GM21423 (cell line): ENCODE data around the gene MAGED1.

Source experiments
- ATAC-seq: cut with Tn5 transposase; IDR thresholded peaks from one replicate; pipeline ENCODE4 v1.9.1; 2021; ENCODE audit warnings: mild to moderate bottlenecking, moderate library complexity; ENCODE audit not compliant: unreplicated experiment

MAGED1 gene

GRCh38 chrX:51892921-51893745 is at the start of gene MAGED1:
Gene MAGED1 (plus strand): TSS chrX:51893623. CDS start chrX:51894305, 682 bp downstream.
- ATAC-seq, result peak; percentile 64

- no peak for ATAC-seq
Observed at GRCh38 chrX:51847463-51847862, 46.0 kb upstream of the MAGED1 start.

- ATAC-seq, result peak; percentile 46
Observed at GRCh38 chrX:51851507-51852085, 41.8 kb upstream of the MAGED1 start.

- no peak for ATAC-seq
Observed at GRCh38 chrX:51852096-51852495, 41.3 kb upstream of the MAGED1 start.

- ATAC-seq, result no peak
Observed at GRCh38 chrX:51852621-51853020, 40.8 kb upstream of the MAGED1 start.

GRCh38 chrX:51853251-51853650 is 40.2 kb upstream of the MAGED1 start:
- ATAC-seq, result no peak

GRCh38 chrX:51855698-51856097 is 37.7 kb upstream of the MAGED1 start:
- ATAC-seq, result no peak

GRCh38 chrX:51857159-51857733 is 36.2 kb upstream of the MAGED1 start:
- ATAC-seq, result no peak

GRCh38 chrX:51860679-51861078 is 32.7 kb upstream of the MAGED1 start:
- no peak for ATAC-seq

GRCh38 chrX:51862920-51863319 is 30.5 kb upstream of the MAGED1 start:
- peak; percentile 64 for ATAC-seq

GRCh38 chrX:51866210-51866609 is 27.2 kb upstream of the MAGED1 start:
- ATAC-seq, result no peak

- ATAC-seq, result no peak
Observed at GRCh38 chrX:51867626-51868025, 25.8 kb upstream of the MAGED1 start.

- no peak for ATAC-seq
Observed at GRCh38 chrX:51870354-51870753, 23.1 kb upstream of the MAGED1 start.

- ATAC-seq, result no peak
Observed at GRCh38 chrX:51874123-51874522, 19.3 kb upstream of the MAGED1 start.

GRCh38 chrX:51876441-51876840 is 17.0 kb upstream of the MAGED1 start:
- ATAC-seq, result no peak

- ATAC-seq, result no peak
Observed at GRCh38 chrX:51878056-51878455, 15.4 kb upstream of the MAGED1 start.

- ATAC-seq, result no peak
Observed at GRCh38 chrX:51889851-51890250, 3.6 kb upstream of the MAGED1 start.

GRCh38 chrX:51891245-51891644 is 2.2 kb upstream of the MAGED1 start:
- no peak for ATAC-seq

GRCh38 chrX:51891821-51892551 is 1.4 kb upstream of the MAGED1 start:
- ATAC-seq, result peak; percentile 35

GRCh38 chrX:51893931-51894696 is 691 bp downstream of the MAGED1 start:
- no peak for ATAC-seq
